Activated T-cell treated with anti-CD3 and anti-CD28 coated beads, Interleukin-2, amount 50 U/mL, for 4 hours (primary cell): Measurements from ENCODE around the gene KRT33B. TPM values are rescaled to one million over a fixed set of nuclear protein-coding genes. Genes with fewer than 3 reads are reported as not detected.

Experiments used
- ATAC-seq, 2 donors: fragments of 200-7000 bp; cut with Tn5 transposase; one replicate each; pipeline ENCODE4 v1.10.0; 2021
- DNase-seq: peaks from one replicate; pipeline ENCODE4 v3.0.0-alpha.2; 2020
- H3K27me3 Mint-ChIP-seq: one replicate; pipeline ENCODE4 v1.8.0; 2021; ENCODE audit warnings: low read depth, mixed read lengths
- H3K36me3 Mint-ChIP-seq: one replicate; pipeline ENCODE4 v1.8.0; 2022; ENCODE audit warnings: mixed read lengths; ENCODE audit not compliant: insufficient read depth
- H3K4me1 Mint-ChIP-seq: one replicate; pipeline ENCODE4 v1.8.0; 2021; ENCODE audit warnings: low read depth, mixed read lengths
- H3K4me3 Mint-ChIP-seq: one replicate; pipeline ENCODE4 v1.8.0; 2021; ENCODE audit warnings: mild to moderate bottlenecking, moderate library complexity, mixed read lengths
- H3K9me3 Mint-ChIP-seq: one replicate; pipeline ENCODE4 v1.8.0; 2021; ENCODE audit warnings: mixed read lengths
- total RNA-seq, 3 donors: library from RNA; stranded (reverse); gene quantifications; one replicate each; pipeline ENCODE4 v1.2.1, GENCODE V29; 2021

Gene KRT33B
- total RNA-seq, 3 donors from 2014 or later: not detected

DNA sequence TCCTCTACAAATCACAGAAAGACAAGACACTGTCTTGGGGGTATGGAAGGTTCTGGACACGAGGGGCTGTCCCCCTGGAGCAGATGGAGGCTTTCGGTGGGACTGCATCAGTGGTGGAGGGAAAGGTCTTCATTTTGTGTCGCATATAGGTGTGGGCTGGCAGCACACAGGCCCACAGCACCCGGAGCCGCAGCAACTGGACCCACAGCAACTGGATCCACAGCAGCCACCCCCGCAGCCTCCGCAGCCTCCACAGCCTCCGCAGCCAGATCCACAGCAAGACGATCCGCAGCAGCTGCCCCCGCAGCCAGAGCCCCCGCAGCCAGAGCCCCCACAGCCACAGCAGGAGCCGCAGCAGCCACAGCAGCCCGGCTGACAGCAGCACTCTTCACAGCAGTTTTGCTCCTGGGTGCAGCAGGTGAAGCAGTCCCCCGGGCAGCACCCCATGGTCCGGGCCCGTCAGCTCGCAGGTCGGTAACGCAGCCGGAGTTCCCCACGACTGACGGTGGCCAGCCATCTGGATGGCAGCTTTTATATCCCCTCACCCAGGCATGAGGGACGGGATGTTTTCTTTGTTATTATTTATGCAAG, 54.3 kb downstream of the KRT33B start, which contains the start of gene KRTAP17-1:
Gene KRTAP17-1 (minus strand): TSS at position 507 of the 591 bp plus-strand sequence. CDS start 60 bp downstream, at position 447.
- DNase-seq (no peak), ATAC-seq (no peak)
- Mint-ChIP-seq H3K36me3 (no peaks in the 10 kb centered on the region), H3K27me3 (peaks cover 3% of the 10 kb centered on the region), H3K9me3 (peaks cover 14% of the 10 kb centered on the region), H3K4me3 (no peak within 1 kb of the TSS), H3K4me1 (peaks cover 15% of the 10 kb centered on the region)

Other genes with a start within 250 kb of the KRT33B start
- not detected for gene KRTAP4-12, start 245.6 kb downstream of the KRT33B start, total RNA-seq
- gene KRTAP4-6, start 229.3 kb downstream of the KRT33B start, total RNA-seq: not detected
- not detected for gene KRTAP4-5, start 220.0 kb downstream of the KRT33B start, total RNA-seq
- not detected for gene KRTAP4-4, start 209.1 kb downstream of the KRT33B start, total RNA-seq
- gene KRTAP4-3, start 201.6 kb downstream of the KRT33B start, total RNA-seq: not detected
- gene KRTAP4-2, start 191.6 kb downstream of the KRT33B start, total RNA-seq: not detected
- not detected for gene KRTAP4-1, start 184.9 kb downstream of the KRT33B start, total RNA-seq
- gene KRTAP9-1, start 179.9 kb downstream of the KRT33B start, total RNA-seq: not detected
- not detected for gene KRTAP9-2, start 143.2 kb downstream of the KRT33B start, total RNA-seq
- gene KRTAP9-3, start 137.4 kb downstream of the KRT33B start, total RNA-seq: not detected
- not detected for gene KRTAP9-8, start 131.8 kb downstream of the KRT33B start, total RNA-seq
- not detected for gene KRTAP9-4, start 120.1 kb downstream of the KRT33B start, total RNA-seq
- not detected for gene KRTAP9-9, start 114.4 kb downstream of the KRT33B start, total RNA-seq
- not detected for gene KRTAP9-6, start 104.4 kb downstream of the KRT33B start, total RNA-seq
- not detected for gene KRTAP9-7, start 94.1 kb downstream of the KRT33B start, total RNA-seq
- gene KRTAP29-1, start 67.0 kb downstream of the KRT33B start, total RNA-seq: not detected
- gene KRTAP16-1, start 60.5 kb downstream of the KRT33B start, total RNA-seq: not detected
- gene KRTAP17-1, start 54.1 kb downstream of the KRT33B start, total RNA-seq: not detected
- not detected for gene KRT33A, start 19.0 kb downstream of the KRT33B start, total RNA-seq
- not detected for gene KRT34, start 12.5 kb upstream of the KRT33B start, total RNA-seq
- not detected for gene KRT31, start 27.8 kb upstream of the KRT33B start, total RNA-seq
- gene KRT37, start 54.8 kb upstream of the KRT33B start, total RNA-seq: not detected
- not detected for gene KRT38, start 71.2 kb upstream of the KRT33B start, total RNA-seq
- not detected for gene KRT32, start 97.6 kb upstream of the KRT33B start, total RNA-seq
- gene KRT35, start 111.3 kb upstream of the KRT33B start, total RNA-seq: not detected
- not detected for gene KRT36, start 120.1 kb upstream of the KRT33B start, total RNA-seq
- gene KRT13, start 135.8 kb upstream of the KRT33B start, total RNA-seq: not detected
- not detected for gene KRT15, start 149.1 kb upstream of the KRT33B start, total RNA-seq
- 1 to 10 TPM; 1.1 to 2.0 (median 1.8) TPM for gene KRT19, start 158.5 kb upstream of the KRT33B start, total RNA-seq
- gene KRT9, start 202.2 kb upstream of the KRT33B start, total RNA-seq: not detected
- not detected for gene KRT14, start 217.1 kb upstream of the KRT33B start, total RNA-seq
- gene KRT16, start 243.0 kb upstream of the KRT33B start, total RNA-seq: not detected